OCI-LY1 (cell line): ENCODE measurements around the gene NBEA.

Experiments
- H2AFZ ChIP-seq: fragments of 200-600 bp; sonication (generic), shearing (Covaris generic); 2 replicates; pipeline ENCODE4 v1.6.0; 2014; ENCODE audit warnings: antibody characterized with exemption, mild to moderate bottlenecking, low read length
- H3F3A ChIP-seq: fragments of 200-600 bp; sonication (generic), shearing (Covaris generic); 2 replicates; pipeline ENCODE4 v1.6.0; 2014; ENCODE audit warnings: mild to moderate bottlenecking, antibody characterized with exemption, low read length, moderate library complexity; ENCODE audit not compliant: insufficient read depth
- H3K27ac ChIP-seq: fragments of 200-600 bp; sonication (generic); 2 replicates; pipeline ENCODE4 v1.5.1; 2014; ENCODE audit warnings: low read length, mixed run types, mild to moderate bottlenecking, low read depth; ENCODE audit not compliant: poor library complexity, severe bottlenecking
- H3K27me3 ChIP-seq: fragments of 200-600 bp; sonication (generic); 2 replicates; pipeline ENCODE4 v1.6.0; 2014; ENCODE audit warnings: antibody characterized with exemption, mild to moderate bottlenecking, low read length, moderate library complexity; ENCODE audit not compliant: insufficient read depth
- H3K36me3 ChIP-seq: fragments of 200-600 bp; sonication (generic); 2 replicates; pipeline ENCODE4 v1.6.1; 2014; ENCODE audit warnings: mild to moderate bottlenecking, antibody characterized with exemption, low read length, moderate library complexity, mixed read lengths; ENCODE audit not compliant: insufficient read depth
- H3K4me1 ChIP-seq: fragments of 200-600 bp; sonication (generic); 2 replicates; pipeline ENCODE4 v1.5.1; 2014; ENCODE audit warnings: mild to moderate bottlenecking, low read length, moderate library complexity; ENCODE audit not compliant: insufficient read depth, severe bottlenecking
- H3K4me2 ChIP-seq: fragments of 200-600 bp; sonication (generic), shearing (Covaris generic); 2 replicates; pipeline ENCODE4 v1.6.1; 2014; ENCODE audit warnings: low read length
- H3K4me3 ChIP-seq: fragments of 200-600 bp; sonication (generic); 2 replicates; pipeline ENCODE4 v1.5.1; 2014; ENCODE audit warnings: low read length, low read depth, mild to moderate bottlenecking, mixed read lengths; ENCODE audit not compliant: poor library complexity, severe bottlenecking
- H3K79me2 ChIP-seq: fragments of 200-600 bp; shearing (Covaris generic); 2 replicates; pipeline ENCODE4 v1.6.1; 2016; ENCODE audit warnings: mixed run types, low read length, mixed read lengths; ENCODE audit not compliant: insufficient read depth
- H3K9ac ChIP-seq: fragments of 200-600 bp; sonication (generic), shearing (Covaris generic); 2 replicates; pipeline ENCODE4 v1.6.1; 2014; ENCODE audit warnings: mild to moderate bottlenecking, low read length, mixed read lengths
- H3K9me2 ChIP-seq: fragments of 200-600 bp; sonication (generic), shearing (Covaris generic); 2 replicates; pipeline ENCODE4 v1.6.1; 2014; ENCODE audit warnings: low read depth, mild to moderate bottlenecking, low read length, mixed read lengths
- H3K9me3 ChIP-seq: fragments of 200-600 bp; shearing (Covaris generic); 2 replicates; pipeline ENCODE4 v1.6.1; 2014; ENCODE audit warnings: low read length, mixed read lengths
- H4K20me1 ChIP-seq: fragments of 200-600 bp; sonication (generic), shearing (Covaris generic); 2 replicates; pipeline ENCODE4 v1.6.0; 2016; ENCODE audit warnings: mild to moderate bottlenecking, low read length; ENCODE audit not compliant: insufficient read depth
- CTCF ChIP-seq: fragments of 200-600 bp; sonication (generic), shearing (Covaris generic); IDR thresholded peaks from 2 replicates; pipeline ENCODE4 v1.5.1; 2017; ENCODE audit warnings: mild to moderate bottlenecking, antibody characterized with exemption, low read length, moderate library complexity, mixed read lengths
- EZH2 ChIP-seq: fragments of 200-600 bp; sonication (generic), shearing (Covaris generic); IDR thresholded peaks from 2 replicates; pipeline ENCODE4 v1.8.0; 2017; ENCODE audit warnings: borderline replicate concordance, mixed run types, mild to moderate bottlenecking, antibody characterized with exemption, low read length, moderate library complexity, mixed read lengths

The NBEA gene

DNA sequence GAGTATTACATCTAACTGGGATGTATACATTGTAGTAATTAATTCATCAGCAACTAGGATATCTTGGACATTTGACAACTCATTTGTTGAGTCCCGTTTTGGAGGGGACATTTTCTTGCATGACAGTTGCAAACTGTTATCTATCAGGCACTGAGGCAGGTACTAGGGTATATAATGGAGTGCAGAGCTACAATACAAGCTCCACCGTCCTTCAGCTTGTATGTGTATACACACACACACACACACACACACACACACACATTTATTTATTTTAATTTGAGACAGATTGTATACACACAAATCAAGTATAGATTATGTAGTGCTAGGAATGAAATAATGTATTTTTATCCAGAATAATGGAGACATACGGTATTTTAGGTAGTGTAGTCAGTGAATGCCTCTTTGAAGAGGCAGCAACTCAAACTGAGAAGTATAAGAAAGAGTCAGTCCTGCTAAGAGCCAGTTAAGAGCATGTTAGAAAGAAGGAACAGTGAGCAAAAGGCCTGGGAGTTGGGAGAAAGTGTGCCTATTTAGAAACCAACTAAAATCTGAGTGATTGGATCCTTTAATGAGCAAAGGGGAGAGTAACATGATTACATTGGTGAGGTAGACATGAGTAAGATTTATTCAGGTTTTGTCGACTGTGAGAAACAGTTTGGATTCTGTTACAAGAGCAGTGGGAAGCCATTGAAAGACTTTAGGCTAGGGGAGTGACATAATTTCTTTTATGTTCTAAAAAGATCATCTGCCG is 74.5 kb downstream of the NBEA start:
- Histone ChIP-seq H2AFZ (no peak overlapping the region), H3K36me3 (no peaks in the 10 kb centered on the region), H3K4me3 (no peak overlapping the region), H3F3A (no peaks in the 10 kb centered on the region), H3K4me1 (peaks cover 10% of the 10 kb centered on the region), H3K9me3 (no peaks in the 10 kb centered on the region), H3K9ac (no peak overlapping the region), H3K79me2 (no peaks in the 10 kb centered on the region), H4K20me1 (no peaks in the 10 kb centered on the region), H3K27me3 (no peaks in the 10 kb centered on the region), H3K27ac (no peak overlapping the region), H3K9me2 (no peaks in the 10 kb centered on the region), H3K4me2 (no peak overlapping the region)
- TF ChIP-seq EZH2 = no peak
- TF ChIP-seq CTCF = no peak

DNA sequence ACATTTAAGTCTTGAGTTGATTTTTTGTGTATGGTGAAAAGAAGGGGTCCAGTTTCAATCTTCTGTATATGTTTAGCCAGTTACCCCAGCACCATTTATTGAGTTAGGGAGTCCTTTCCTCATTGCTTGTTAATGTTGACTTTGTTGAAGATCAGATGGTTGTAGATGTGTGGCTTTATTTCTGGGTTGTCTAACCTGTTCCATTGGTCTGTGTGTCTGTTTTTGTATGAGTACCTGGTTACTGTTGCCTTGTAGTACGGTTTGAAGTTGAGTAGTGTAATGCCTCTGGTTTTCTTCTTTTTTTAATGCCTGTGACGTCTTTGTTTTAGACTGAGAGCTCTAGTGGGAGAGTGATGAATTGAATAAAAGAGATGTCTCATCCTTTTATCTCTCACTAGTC is 83.2 kb downstream of the NBEA start:
- Histone ChIP-seq H3K79me2 (no peaks in the 10 kb centered on the region), H3K4me2 (no peak overlapping the region), H3F3A (no peaks in the 10 kb centered on the region), H3K36me3 (no peaks in the 10 kb centered on the region), H3K4me3 (no peak overlapping the region), H3K27me3 (no peaks in the 10 kb centered on the region), H3K9ac (no peak overlapping the region), H2AFZ (no peak overlapping the region), H3K9me2 (no peaks in the 10 kb centered on the region), H3K4me1 (no peaks in the 10 kb centered on the region), H3K27ac (no peak overlapping the region), H4K20me1 (no peaks in the 10 kb centered on the region), H3K9me3 (no peaks in the 10 kb centered on the region)
- TF ChIP-seq EZH2 (no peak), CTCF (no peak)

GRCh38 chr13:35028338-35028867 is 86.3 kb downstream of the NBEA start:
- H3K4me3 ChIP-seq = no peak overlapping the region
- H3K9me3 ChIP-seq = no peaks in the 10 kb centered on the region
- no peak overlapping the region for H2AFZ ChIP-seq
- no peaks in the 10 kb centered on the region for H4K20me1 ChIP-seq
- H3K36me3 ChIP-seq = no peaks in the 10 kb centered on the region
- H3K9ac ChIP-seq = no peak overlapping the region
- H3K4me1 ChIP-seq = no peaks in the 10 kb centered on the region
- TF ChIP-seq EZH2 (no peak), CTCF (no peak)
- no peak overlapping the region for H3K4me2 ChIP-seq
- no peak overlapping the region for H3K27ac ChIP-seq
- no peaks in the 10 kb centered on the region for H3K79me2 ChIP-seq
- H3F3A ChIP-seq = no peaks in the 10 kb centered on the region
- H3K9me2 ChIP-seq = no peaks in the 10 kb centered on the region
- H3K27me3 ChIP-seq = no peaks in the 10 kb centered on the region
